Omental fat pad (tissue), 4 donors: ENCODE data around the gene CCDC85C. TPM values are rescaled to one million over a fixed set of nuclear protein-coding genes. Genes with fewer than 3 reads are reported as not detected.

Experiments
- ATAC-seq: fragments of 150-250 bp; one replicate; pipeline ENCODE4 v1.9.1; 2016; ENCODE audit warnings: mild to moderate bottlenecking, moderate library complexity; ENCODE audit not compliant: low FRiP score
- DNase-seq: peaks from one replicate; pipeline ENCODE4 v3.0.0-alpha.2; 2019; ENCODE audit warnings: low spot score
- CTCF ChIP-seq, 3 donors: fragments of 450-650 bp; IDR thresholded peaks; one replicate each; pipeline ENCODE4 v1.5.1; 2016 to 2017; ENCODE audit warnings: antibody characterized with exemption in 3 of 3, mild to moderate bottlenecking in 3 of 3, moderate library complexity in 2 of 3
- total RNA-seq, 4 donors: library from RNA; depleted of rRNA; stranded (reverse); fragments of >200 nt; gene quantifications; one replicate each; pipeline ENCODE4 v1.1.0, GENCODE V29; 2016

Gene CCDC85C
- total RNA-seq, 4 donors from 2014 or later = 3.3 to 17.7 (median 8.3) TPM

GRCh38 chr14:99545586-99545985 is 58.4 kb downstream of the CCDC85C start:
- ATAC-seq (no peak), DNase-seq (no peak)
- no peak for TF ChIP-seq CTCF (IDR thresholded peaks at IDR 0.05)

GRCh38 chr14:99544991-99545390 is 59.0 kb downstream of the CCDC85C start:
- ATAC-seq (no peak), DNase-seq (no peak)
- TF ChIP-seq CTCF (IDR thresholded peaks at IDR 0.05) = no peak

- ATAC-seq = no peak
- TF ChIP-seq CTCF (IDR thresholded peaks at IDR 0.05) = no peak
- no peak for DNase-seq
Measured at GRCh38 chr14:99543985-99544384, 60.0 kb downstream of the CCDC85C start.

DNA sequence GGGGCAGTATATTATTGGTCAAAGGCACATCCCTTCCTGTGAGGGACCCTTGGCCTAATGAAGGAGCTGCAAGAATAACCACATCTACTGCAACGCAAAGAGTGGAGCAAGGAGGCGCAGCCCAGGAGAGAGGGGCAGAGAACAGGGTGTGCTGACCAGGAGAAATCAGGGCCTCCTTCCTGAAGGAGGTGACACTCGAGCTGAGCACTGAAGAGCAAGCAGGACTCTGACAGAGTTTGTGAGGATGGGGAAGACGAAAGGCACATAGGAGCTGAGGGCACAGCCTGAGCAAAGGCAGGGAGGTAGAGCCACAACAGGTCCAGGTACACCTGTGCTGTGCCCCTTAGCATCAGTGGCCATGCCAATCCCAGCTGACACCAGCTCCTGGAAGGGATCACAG is 60.6 kb downstream of the CCDC85C start:
- TF ChIP-seq CTCF (IDR thresholded peaks at IDR 0.05) = no peak
- no peak for ATAC-seq
- DNase-seq = no peak

DNA sequence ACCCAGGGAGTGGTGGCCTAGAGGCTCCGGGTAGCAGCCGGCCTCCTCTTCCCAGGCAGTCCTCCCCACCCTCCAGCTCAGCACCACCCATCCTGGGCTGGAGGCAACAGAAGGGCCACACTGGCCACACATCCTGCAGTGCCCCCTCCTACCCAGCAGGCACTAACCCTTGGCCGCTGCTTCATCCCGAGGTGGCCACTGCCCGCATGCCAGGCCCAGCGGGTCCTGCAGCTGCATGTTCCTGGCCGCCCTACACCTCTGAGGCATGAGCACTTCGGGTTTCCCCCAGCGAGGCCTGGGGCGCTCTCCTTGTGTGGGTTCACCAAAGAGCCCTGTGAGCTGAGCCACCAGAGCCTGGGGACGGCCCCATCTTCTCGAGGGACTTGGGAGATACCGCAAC is 61.4 kb downstream of the CCDC85C start:
- ATAC-seq (no peak), DNase-seq (no peak)
- TF ChIP-seq CTCF (IDR thresholded peaks at IDR 0.05) = no peak

DNA sequence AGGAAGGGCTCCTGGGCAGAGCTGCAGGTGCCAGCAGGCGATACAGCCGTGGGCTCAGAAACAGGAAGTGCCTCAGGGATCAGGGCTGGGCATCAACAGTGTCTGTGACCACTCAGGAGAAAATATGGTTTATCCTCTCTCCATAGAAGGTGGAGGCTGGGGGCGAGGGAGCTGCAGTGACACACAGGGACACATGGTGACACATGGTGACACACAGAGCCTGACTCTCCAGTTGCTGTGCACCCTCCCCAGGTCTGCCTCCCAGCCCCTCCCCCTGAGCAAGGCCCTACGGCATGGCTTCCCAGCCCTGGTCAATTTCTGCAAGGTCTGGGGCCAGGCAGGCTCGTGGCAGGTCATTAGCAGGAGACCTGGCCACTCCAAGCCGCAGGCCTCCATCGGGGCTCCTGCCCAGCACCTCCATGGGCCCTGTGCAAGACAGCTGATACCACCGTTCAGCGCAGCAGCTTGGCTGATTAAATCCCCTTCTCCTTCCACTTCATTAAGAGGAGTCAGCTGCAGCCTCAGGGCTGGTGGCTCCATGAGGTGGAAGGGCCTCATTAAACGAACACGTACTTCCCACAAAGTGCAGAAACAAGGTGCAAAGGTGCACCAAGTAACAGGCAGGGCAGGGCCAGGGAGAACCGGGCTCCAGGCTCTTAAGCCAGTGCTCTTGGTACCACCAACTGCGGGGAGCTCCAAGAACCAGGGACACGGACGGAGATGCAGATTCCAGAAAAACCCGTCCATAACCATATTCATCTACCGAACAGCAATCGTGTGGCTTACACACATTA is 62.1 kb downstream of the CCDC85C start:
- DNase-seq (no peak), ATAC-seq (no peak)
- no peak for TF ChIP-seq CTCF (IDR thresholded peaks at IDR 0.05)

DNA sequence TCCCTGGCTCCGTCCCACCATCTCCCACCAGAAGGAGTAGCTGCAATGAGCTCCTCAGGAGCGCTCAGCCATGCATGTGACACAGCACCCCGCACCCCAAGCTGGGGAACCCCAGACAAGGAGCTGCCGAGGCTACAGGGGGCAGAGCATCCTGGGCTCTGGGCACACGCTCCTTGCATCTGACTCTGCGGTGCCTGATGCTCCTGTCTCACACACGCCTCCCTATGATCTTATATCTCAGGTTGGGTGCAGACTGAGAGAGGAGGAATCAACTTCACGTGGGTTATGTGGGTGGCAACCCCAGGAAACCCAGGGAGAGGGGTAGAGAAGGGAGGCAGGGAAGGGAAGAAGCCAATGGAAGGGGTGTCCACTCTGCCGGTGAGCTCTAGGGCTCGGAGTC is 62.8 kb downstream of the CCDC85C start:
- ATAC-seq (no peak), DNase-seq (no peak)
- no peak for TF ChIP-seq CTCF (IDR thresholded peaks at IDR 0.05)
